A549 (cell line): ENCODE results near the gene CACNA1C.

ENCODE experiments used
- CTCF ChIP-seq: fragments of >200 bp; sonication (Bioruptor Twin); formaldehyde crosslinking; IDR thresholded peaks from 3 replicates; pipeline ENCODE4 v1.5.1; 2016
- MAX ChIP-seq: IDR thresholded peaks from 2 replicates; pipeline ENCODE4 v1.6.1; 2012
- POLR2A ChIP-seq: IDR thresholded peaks from 2 replicates; pipeline ENCODE4 v1.6.1; 2012; ENCODE audit warnings: mild to moderate bottlenecking, low read length
- SMC3 ChIP-seq: fragments of >200 bp; sonication (Bioruptor Twin); formaldehyde crosslinking; IDR thresholded peaks from 3 replicates; pipeline ENCODE4 v1.6.1; 2018; ENCODE audit warnings: inconsistent platforms

GRCh38 chr12:2416158-2416557 is 363.4 kb downstream of the CACNA1C start:
- TF ChIP-seq MAX, result no peak
- no peak for TF ChIP-seq POLR2A
- no peak for TF ChIP-seq CTCF
- no peak for TF ChIP-seq SMC3
